Transverse colon (tissue), 4 donors: ENCODE measurements around the gene VSIG2. TPM values are rescaled to one million over a fixed set of nuclear protein-coding genes. Genes with fewer than 3 reads are reported as not detected.

Experiments used
- DNase-seq: peaks from one replicate; pipeline ENCODE4 v3.0.0-alpha.2; 2019
- H3K27ac ChIP-seq, 4 donors: fragments of 200-600 bp; sonication (generic); 2 replicates each; pipeline ENCODE4 v1.5.1; 2016 to 2018; ENCODE audit warnings: inconsistent platforms in 4 of 4
- H3K27me3 ChIP-seq: fragments of 200-600 bp; sonication (generic); 2 replicates; pipeline ENCODE4 v1.5.1; 2017; ENCODE audit warnings: inconsistent platforms
- H3K36me3 ChIP-seq, 4 donors: fragments of 200-600 bp; sonication (generic); 2 replicates each; pipeline ENCODE4 v1.5.1; 2017 to 2019; ENCODE audit warnings: inconsistent platforms in 4 of 4
- H3K4me1 ChIP-seq, 4 donors: fragments of 200-600 bp; sonication (generic); 2 replicates each; pipeline ENCODE4 v1.5.1; 2017 to 2020; ENCODE audit warnings: inconsistent platforms in 4 of 4
- H3K4me3 ChIP-seq, 4 donors: fragments of 200-600 bp; sonication (generic); 1 replicate in 1 of 4; 2 replicates in 3 of 4; pipeline versions ENCODE4 v1.5.1 to v1.6.1; 2017 to 2019; ENCODE audit warnings: inconsistent platforms in 4 of 4
- H3K9me3 ChIP-seq, 2 donors: fragments of 200-600 bp; sonication (generic); 2 replicates each; pipeline ENCODE4 v1.5.1; 2017 to 2019; ENCODE audit warnings: inconsistent platforms in 2 of 2
- CTCF ChIP-seq, 5 experiments: fragments of 200-600 bp in 3 of 5; fragments of 450-650 bp in 2 of 5; sonication (generic) in 3 of 5; IDR thresholded peaks; 1 replicate in 2 of 5; 2 replicates in 3 of 5; pipeline ENCODE4 v1.5.1; 2016 to 2017; ENCODE audit warnings: antibody characterized with exemption in 5 of 5, inconsistent platforms in 3 of 5, mild to moderate bottlenecking in 2 of 5, moderate library complexity in 1 of 5
- EP300 ChIP-seq: sonication (generic); formaldehyde crosslinking; IDR thresholded peaks from one replicate; pipeline ENCODE4 v1.6.1; 2017; ENCODE audit warnings: antibody characterized with exemption, low read depth
- POLR2A ChIP-seq: fragments of 450-650 bp; IDR thresholded peaks from one replicate; pipeline ENCODE4 v1.6.1; 2016; ENCODE audit warnings: antibody characterized with exemption, mild to moderate bottlenecking, moderate library complexity
- POLR2AphosphoS5 ChIP-seq, 3 donors: sonication (generic); formaldehyde crosslinking; IDR thresholded peaks; one replicate each; pipeline ENCODE4 v1.6.1; 2016; ENCODE audit warnings: antibody characterized with exemption in 3 of 3
- WGBS, 2 donors: methylation state at CpG; one replicate each; pipeline ENCODE4 v1.1.5; 2018; ENCODE audit warnings: low coverage in 1 of 2; 5-methylcytosine and 5-hydroxymethylcytosine counted together
- in situ Hi-C, 4 donors: fragments of 200-750 bp; cut with MboI; loops; one replicate each; pipeline versions ENCODE4 v1.15.0 to v1.15.1; 2017; ENCODE audit warnings: low sequenced_read_pairs in 3 of 4, low pct_ligation_motif_present in 1 of 4, low pct_unique_long_range_greater_than_20kb in 1 of 4
- intact Hi-C: fragments of 100-400 bp; cut with DNase I; formaldehyde crosslinking; loops from one replicate; pipeline ENCODE4 v1.15.1; 2023; ENCODE audit warnings: low total_unique reads
- total RNA-seq, 4 donors: library from RNA; depleted of rRNA; stranded (reverse); fragments of >200 nt; gene quantifications; one replicate each; pipeline ENCODE4 v1.1.0, GENCODE V29; 2016

The VSIG2 gene
- total RNA-seq, 4 donors from 2014 or later, result 91.3 to 160 (median 108) TPM

GRCh38 chr11:124757320-124757719 lies 5.3 kb upstream of the VSIG2 start:
- Histone ChIP-seq H3K4me1 (peaks cover 10 to 47% (median 32%) of the 10 kb centered on the region in 4 donors), H3K36me3 (no peaks in the 10 kb centered on the region), H3K27ac (no peak overlapping the region), H3K4me3 (no peak overlapping the region), H3K9me3 (no peaks in the 10 kb centered on the region), H3K27me3 (peaks cover 64% of the 10 kb centered on the region)
- TF ChIP-seq POLR2AphosphoS5 (IDR thresholded peaks at IDR 0.05) (no peak), POLR2A (no peak), CTCF (IDR thresholded peaks at IDR 0.05) (no peak), EP300 (no peak)
- in situ Hi-C loops (loop anchor here in 1 of 4 donors (25.0 kb wide), 1 partner anchor 95 kb away; the partner anchor contains the start of genes SIAE and SPA17), intact Hi-C loops (no loop called here)
- DNase-seq, result no peak
- 60 to 81% methylated on average over 1 to 3 of the region's 3 CpGs for WGBS, 2 donors

- H3K4me1 ChIP-seq, result peaks cover 10 to 47% (median 32%) of the 10 kb centered on the region in 4 donors
- intact Hi-C loops, result no loop called here
- no peak for DNase-seq
- H3K27ac ChIP-seq, result no peak overlapping the region
- H3K9me3 ChIP-seq, result no peaks in the 10 kb centered on the region
- H3K36me3 ChIP-seq, result no peaks in the 10 kb centered on the region
- WGBS, 2 donors, result 48 to 68% methylated on average over 4 to 6 of the region's 6 CpGs
- H3K27me3 ChIP-seq, result peaks cover 64% of the 10 kb centered on the region
- in situ Hi-C loops, result loop anchor here in 1 of 4 donors (25.0 kb wide), 1 partner anchor 94 kb away; the partner anchor contains the start of genes SIAE and SPA17
- no peak for TF ChIP-seq CTCF (IDR thresholded peaks at IDR 0.05)
- H3K4me3 ChIP-seq, result no peak overlapping the region
Observed at GRCh38 chr11:124756753-124757227, 4.7 kb upstream of the VSIG2 start.

GRCh38 chr11:124756033-124756752 lies 4.1 kb upstream of the VSIG2 start:
- TF ChIP-seq POLR2AphosphoS5 (IDR thresholded peaks at IDR 0.05), result no peak
- no peak for TF ChIP-seq CTCF (IDR thresholded peaks at IDR 0.05)
- TF ChIP-seq POLR2A, result no peak
- TF ChIP-seq EP300, result no peak
- Histone ChIP-seq H3K9me3 (no peaks in the 10 kb centered on the region), H3K27ac (no peak overlapping the region), H3K27me3 (peaks cover 64% of the 10 kb centered on the region), H3K4me1 (peaks cover 10 to 47% (median 30%) of the 10 kb centered on the region in 4 donors), H3K4me3 (no peak overlapping the region), H3K36me3 (no peaks in the 10 kb centered on the region)
- DNase-seq, result no peak
- in situ Hi-C loops, result loop anchor here in 1 of 4 donors (25.0 kb wide), 1 partner anchor 94 kb away; the partner anchor contains the start of genes SIAE and SPA17
- WGBS, 2 donors, result 67% methylated on average over 9 of the region's 9 CpGs; no CpG with 5 or more reads in 1 of the 2 donors
- intact Hi-C loops, result no loop called here

- Histone ChIP-seq H3K27ac (no peak overlapping the region), H3K36me3 (no peaks in the 10 kb centered on the region), H3K27me3 (peaks cover 49% of the 10 kb centered on the region), H3K4me3 (no peak overlapping the region), H3K9me3 (no peaks in the 10 kb centered on the region), H3K4me1 (peaks cover 10 to 53% (median 31%) of the 10 kb centered on the region in 4 donors)
- no peak for DNase-seq
- intact Hi-C loops (no loop called here), in situ Hi-C loops (loop anchor here in 1 of 4 donors (25.0 kb wide), 1 partner anchor 92 kb away; the partner anchor contains the start of genes SIAE and SPA17)
- TF ChIP-seq POLR2AphosphoS5 (IDR thresholded peaks at IDR 0.05), result no peak
- TF ChIP-seq CTCF (IDR thresholded peaks at IDR 0.05), result no peak
- no peak for TF ChIP-seq EP300
- TF ChIP-seq POLR2A, result no peak
- WGBS, 2 donors, result 71 to 82% methylated on average over 4 to 6 of the region's 6 CpGs
Observed at GRCh38 chr11:124754710-124755109, 2.7 kb upstream of the VSIG2 start.
